ENCODE results near the gene DHODH. TPM values are rescaled to one million over a fixed set of nuclear protein-coding genes. Genes with fewer than 3 reads are reported as not detected.

DHODH gene
- total RNA-seq, 4 donors from 2014 or later: 5.5 to 13.4 (median 7.4) TPM

DNA sequence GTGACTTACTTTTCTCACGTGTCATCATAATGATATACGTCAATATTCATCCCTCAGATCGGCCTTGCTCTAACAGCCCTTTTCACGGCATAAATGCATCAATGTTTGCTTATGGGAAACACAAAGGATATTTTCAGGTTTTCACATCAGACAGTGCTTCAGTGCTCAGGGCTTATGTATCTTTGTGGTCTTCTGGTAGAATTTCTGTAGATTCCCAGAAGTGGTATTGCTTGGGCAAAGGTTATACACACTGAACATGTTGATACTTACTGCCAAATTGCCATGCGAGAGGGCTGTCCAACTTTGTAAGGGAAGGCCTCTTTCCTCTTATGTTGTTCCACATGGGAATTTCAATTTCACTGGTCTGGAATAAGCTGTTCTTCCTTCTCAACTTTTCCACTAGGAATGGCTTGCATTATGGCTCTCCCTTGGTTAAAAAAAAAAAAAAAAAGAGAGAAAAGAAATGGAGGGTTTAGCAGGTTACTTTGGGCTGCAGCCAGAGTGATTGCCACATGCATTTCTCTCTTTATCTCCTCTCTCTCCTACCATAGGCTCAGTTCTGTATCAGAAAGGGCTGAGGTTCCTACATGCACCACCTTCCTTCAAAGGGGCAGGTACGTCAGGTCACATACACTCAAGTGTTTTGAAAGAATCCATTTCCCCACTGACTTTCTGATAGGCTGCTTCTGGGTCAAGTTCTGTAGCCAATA, 19.3 kb downstream of the DHODH start:
- intact Hi-C loops (cut with DNase I): no loop called here
- H3K4me1 ChIP-seq: peaks cover 2 to 13% of the 10 kb centered on the region in 2 donors
- no peaks in the 10 kb centered on the region for H3K9me3 ChIP-seq
- no peak overlapping the region for H3K27ac ChIP-seq
- no peaks in the 10 kb centered on the region for H3K27me3 ChIP-seq
- no peak for TF ChIP-seq POLR2A (IDR thresholded peaks at IDR 0.05)
- TF ChIP-seq, protein P1, sequence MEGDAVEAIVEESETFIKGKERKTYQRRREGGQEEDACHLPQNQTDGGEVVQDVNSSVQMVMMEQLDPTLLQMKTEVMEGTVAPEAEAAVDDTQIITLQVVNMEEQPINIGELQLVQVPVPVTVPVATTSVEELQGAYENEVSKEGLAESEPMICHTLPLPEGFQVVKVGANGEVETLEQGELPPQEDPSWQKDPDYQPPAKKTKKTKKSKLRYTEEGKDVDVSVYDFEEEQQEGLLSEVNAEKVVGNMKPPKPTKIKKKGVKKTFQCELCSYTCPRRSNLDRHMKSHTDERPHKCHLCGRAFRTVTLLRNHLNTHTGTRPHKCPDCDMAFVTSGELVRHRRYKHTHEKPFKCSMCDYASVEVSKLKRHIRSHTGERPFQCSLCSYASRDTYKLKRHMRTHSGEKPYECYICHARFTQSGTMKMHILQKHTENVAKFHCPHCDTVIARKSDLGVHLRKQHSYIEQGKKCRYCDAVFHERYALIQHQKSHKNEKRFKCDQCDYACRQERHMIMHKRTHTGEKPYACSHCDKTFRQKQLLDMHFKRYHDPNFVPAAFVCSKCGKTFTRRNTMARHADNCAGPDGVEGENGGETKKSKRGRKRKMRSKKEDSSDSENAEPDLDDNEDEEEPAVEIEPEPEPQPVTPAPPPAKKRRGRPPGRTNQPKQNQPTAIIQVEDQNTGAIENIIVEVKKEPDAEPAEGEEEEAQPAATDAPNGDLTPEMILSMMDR (IDR thresholded peaks at IDR 0.05): no peak
- peaks cover 0 to 3% of the 10 kb centered on the region in 2 donors for H3K36me3 ChIP-seq
- 88 to 93% methylated on average over 6 of the region's 6 CpGs for WGBS, 2 donors
- no peak overlapping the region for H3K4me3 ChIP-seq (replicated peaks in 1 of 3)
- no peak for DNase-seq

DNA sequence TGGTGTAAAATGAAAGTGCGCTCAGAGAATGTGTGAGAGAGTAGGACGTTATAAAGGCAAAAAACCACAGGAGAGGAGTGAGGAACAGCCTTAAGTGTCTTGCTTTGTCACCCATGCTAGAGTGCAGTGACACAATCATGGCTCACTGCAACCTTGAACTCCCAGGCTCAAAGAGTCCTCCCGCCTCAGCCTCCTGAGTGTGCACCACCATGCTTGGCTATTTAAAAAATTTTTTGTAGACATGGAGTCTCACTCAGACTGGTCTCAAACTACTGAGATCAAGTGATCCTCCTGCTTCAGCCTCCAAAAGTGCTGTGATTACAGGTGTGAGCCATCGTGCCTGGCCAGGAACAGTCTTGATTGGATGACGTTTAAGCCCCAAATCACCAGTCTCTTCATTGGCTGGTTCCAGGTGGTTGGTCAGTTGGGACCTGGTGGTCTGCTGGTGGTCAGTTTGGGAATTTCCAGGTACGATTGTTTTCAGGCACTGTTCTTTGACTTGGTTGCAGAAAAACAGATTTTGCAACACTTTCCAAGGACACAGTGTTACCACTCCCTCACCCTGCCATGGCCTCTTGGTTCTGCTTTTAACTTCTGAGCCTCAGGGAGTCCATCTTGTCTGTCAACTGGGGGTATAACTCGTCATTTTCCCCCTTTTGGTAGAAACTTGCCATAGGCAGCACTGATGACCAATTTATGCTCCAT, 21.2 kb downstream of the DHODH start:
- TF ChIP-seq, protein P1 (IDR thresholded peaks at IDR 0.05): no peak
- TF ChIP-seq POLR2A (IDR thresholded peaks at IDR 0.05): no peak

DNA sequence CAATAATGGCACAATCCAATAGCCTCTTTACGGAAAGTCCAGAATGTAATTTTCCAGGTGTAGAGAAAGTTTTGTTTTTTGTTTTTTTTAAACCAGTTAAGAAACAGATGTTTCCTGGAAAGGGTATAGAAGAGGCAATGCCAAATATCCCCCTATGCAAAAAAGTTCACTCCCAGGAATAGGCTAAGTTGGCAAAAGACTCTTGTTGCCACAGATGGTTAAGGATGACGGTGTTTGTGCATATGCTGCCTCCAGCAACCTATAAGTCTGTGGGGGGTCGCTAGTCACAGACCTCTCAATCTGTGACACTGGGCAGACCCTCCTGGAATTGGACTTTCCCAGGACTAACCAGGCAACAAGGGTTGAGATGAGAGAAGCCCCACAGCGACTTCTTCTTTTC, 24.9 kb downstream of the DHODH start:
- Histone ChIP-seq H3K27ac (peak overlapping the region in 1 of 3 donors; percentile 66), H3K27me3 (no peaks in the 10 kb centered on the region), H3K4me1 (peaks cover 2 to 14% of the 10 kb centered on the region in 2 donors), H3K36me3 (no peaks in the 10 kb centered on the region), H3K4me3 (replicated peaks in 1 of 3) (no peak overlapping the region), H3K9me3 (no peaks in the 10 kb centered on the region)
- DNase-seq: no peak
- intact Hi-C loops (cut with DNase I): no loop called here
- TF ChIP-seq POLR2A (IDR thresholded peaks at IDR 0.05): no peak
- TF ChIP-seq, protein P1 (IDR thresholded peaks at IDR 0.05): no peak
- WGBS, 2 donors: 81 to 89% methylated on average over 4 of the region's 4 CpGs

More for the DNA sequence above, 21.2 kb downstream of the DHODH start:
- DNase-seq: no peak
- Histone ChIP-seq H3K27ac (no peak overlapping the region), H3K27me3 (no peaks in the 10 kb centered on the region), H3K4me3 (replicated peaks in 1 of 3) (no peak overlapping the region), H3K9me3 (no peaks in the 10 kb centered on the region), H3K4me1 (peaks cover 2 to 14% of the 10 kb centered on the region in 2 donors), H3K36me3 (no peaks in the 10 kb centered on the region)
- WGBS, 2 donors: 93% methylated on average over 7 of the region's 7 CpGs
- intact Hi-C loops (cut with DNase I): no loop called here

DNA sequence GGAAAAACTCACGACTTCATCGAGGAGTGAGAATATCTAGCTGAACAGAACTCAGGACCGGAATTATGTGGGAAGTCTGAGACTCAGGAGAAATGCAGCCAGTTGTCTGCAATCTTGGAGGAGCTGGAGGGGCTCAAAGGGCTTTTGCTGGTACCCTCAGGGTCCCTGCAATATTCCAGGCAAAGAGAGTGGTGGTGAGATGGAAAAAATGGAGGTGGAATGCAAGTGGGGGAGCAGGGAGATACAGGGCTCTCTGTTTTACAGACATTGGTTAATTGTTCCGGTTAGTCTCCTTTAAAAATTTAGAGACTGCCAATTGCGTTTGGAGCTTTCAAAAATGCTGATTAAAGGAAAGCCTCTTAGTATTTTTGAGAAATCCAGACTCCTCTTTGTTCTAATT, 27.6 kb downstream of the DHODH start:
- intact Hi-C loops (cut with DNase I): no loop called here
- DNase-seq: no peak
- Histone ChIP-seq H3K27me3 (no peaks in the 10 kb centered on the region), H3K4me3 (replicated peaks in 1 of 3) (no peak overlapping the region), H3K9me3 (no peaks in the 10 kb centered on the region), H3K4me1 (peaks cover 2 to 14% of the 10 kb centered on the region in 2 donors), H3K27ac (no peak overlapping the region), H3K36me3 (no peaks in the 10 kb centered on the region)
- TF ChIP-seq, protein P1 (IDR thresholded peaks at IDR 0.05): no peak
- no peak for TF ChIP-seq POLR2A (IDR thresholded peaks at IDR 0.05)
- 81 to 83% methylated on average over 5 of the region's 5 CpGs for WGBS, 2 donors

DNA sequence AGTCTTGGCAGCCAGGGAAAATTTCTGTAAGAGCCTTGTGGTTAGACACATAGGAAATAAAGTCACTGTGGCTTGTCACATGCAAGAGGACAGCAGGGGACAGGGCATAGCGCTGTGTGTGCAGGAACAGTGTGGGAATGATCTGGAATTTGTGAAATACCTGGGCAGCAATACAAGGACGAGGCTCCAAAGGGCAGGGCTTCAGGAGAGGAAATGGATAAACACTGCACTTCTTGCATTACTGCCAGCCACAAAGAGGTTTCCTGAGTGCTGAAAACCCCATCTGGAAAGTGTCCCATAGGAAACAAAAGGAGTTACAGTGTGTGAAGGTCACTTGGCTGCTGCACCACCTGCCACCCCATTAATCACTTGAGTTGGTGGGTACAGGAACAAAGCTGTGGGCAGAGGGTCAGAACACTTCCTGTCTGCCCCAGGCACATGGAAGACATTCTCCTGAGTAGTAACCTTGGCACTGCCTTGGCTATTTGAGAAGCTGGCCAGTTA, 33.7 kb downstream of the DHODH start:
- peak in 1 of 2 donors; percentile 15 for DNase-seq
- no peaks in the 10 kb centered on the region for H3K36me3 ChIP-seq

More for the DNA sequence above, 33.7 kb downstream of the DHODH start:
- TF ChIP-seq, protein P1 (IDR thresholded peaks at IDR 0.05): no peak
- no peak for TF ChIP-seq POLR2A (IDR thresholded peaks at IDR 0.05)
- intact Hi-C loops (cut with DNase I): no loop called here
- Histone ChIP-seq H3K27me3 (no peaks in the 10 kb centered on the region), H3K4me3 (replicated peaks in 1 of 3) (no peak overlapping the region), H3K27ac (no peak overlapping the region), H3K4me1 (no peaks in the 10 kb centered on the region), H3K9me3 (no peaks in the 10 kb centered on the region)
- 76 to 89% methylated on average over 2 of the region's 2 CpGs for WGBS, 2 donors

Data from thyroid gland (tissue), 4 donors.